HL-60/S4 (cell line): Measurements from ENCODE around the gene PRELID3B.

Experiments used
- in situ Hi-C: fragments of 300-500 bp; cut with MboI; formaldehyde crosslinking; loops from 2 replicates; pipeline ENCODE4 v1.14.3; 2022; ENCODE audit warnings: low sequenced_read_pairs

PRELID3B gene

GRCh38 chr20:58996226-58996611 is 46.4 kb downstream of the PRELID3B start:
- in situ Hi-C loops = no loop called here

DNA sequence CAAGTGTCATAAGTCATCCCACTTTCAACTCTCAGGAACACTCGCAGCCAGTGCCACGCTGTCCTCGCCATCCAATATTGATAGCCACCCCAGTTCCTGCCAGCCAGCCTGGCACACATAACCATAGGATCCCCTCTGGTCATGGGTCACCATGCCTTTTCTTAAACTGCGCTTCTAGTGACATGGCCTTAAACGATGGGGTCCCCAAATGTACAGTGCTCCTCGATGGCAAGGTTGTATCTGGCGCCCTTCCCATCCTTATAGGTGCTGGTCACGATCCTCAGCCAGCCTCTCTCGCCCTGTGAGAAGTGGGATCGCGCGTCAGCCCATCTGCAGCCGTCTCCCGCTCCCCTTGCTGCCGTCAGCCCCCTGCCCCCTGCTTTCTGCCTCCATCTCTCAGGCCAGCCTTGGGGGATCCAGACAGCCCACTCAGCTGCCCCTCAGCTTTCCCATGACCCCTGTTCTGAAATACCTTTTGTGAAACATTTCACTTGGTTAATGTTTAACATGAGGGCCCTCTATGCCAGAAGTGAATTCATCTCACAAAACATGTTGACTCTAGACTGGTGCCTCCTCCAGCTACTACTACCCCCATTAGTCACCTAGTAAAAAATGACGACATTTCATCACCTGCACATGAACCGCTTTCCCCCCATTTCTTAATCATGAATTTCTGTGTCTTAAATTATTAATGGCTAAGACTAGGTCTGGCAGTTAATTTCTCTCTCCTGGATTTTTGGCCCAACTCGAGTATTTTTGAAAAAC is 46.9 kb downstream of the PRELID3B start:
- in situ Hi-C loops = no loop called here

GRCh38 chr20:58994390-58995159 is 48.0 kb downstream of the PRELID3B start:
- in situ Hi-C loops = no loop called here

- in situ Hi-C loops = no loop called here
Measured at GRCh38 chr20:58993332-58994248, 49.0 kb downstream of the PRELID3B start.

GRCh38 chr20:58992911-58993310 is 49.7 kb downstream of the PRELID3B start:
- in situ Hi-C loops = no loop called here

- in situ Hi-C loops = no loop called here
Measured at GRCh38 chr20:58991715-58992114, 50.9 kb downstream of the PRELID3B start.

DNA sequence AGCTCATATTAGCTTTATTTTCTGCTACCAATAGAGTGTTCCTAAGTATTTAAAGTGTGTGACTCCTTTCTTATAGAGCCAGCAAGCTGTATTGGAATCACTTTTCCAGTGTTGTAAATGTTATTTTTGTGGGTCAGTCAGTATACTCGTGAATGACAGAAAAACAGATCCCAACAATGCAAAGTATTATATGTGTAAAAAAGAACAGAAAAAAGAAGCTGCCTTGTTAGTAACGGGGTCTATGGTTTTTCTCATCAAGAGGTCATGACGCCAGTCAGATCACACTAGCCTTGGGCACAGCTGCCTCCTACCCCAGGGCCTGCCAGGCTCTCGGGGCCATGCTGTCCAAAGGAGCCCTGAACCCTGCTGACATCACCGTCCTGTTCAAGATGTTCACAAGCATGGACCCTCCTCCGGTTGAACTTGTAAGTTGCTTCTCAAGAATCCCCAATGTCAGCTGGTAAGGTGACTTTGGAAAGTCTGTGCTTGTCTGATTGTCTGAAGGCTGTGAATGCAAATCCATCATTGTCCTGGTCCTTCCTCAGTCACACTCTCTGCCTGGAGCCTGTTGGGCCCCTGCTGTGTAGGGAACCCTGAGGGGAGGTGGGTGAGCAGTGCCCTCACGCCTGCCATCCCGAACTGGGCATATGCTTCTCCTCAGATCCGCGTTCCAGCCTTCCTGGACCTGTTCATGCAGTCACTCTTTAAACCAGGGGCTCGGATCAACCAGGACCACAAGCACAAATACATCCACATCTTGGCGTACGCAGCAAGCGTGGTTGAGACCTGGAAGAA is 51.7 kb downstream of the PRELID3B start:
- in situ Hi-C loops = no loop called here

- in situ Hi-C loops = no loop called here
Measured at GRCh38 chr20:58989196-58989595, 53.4 kb downstream of the PRELID3B start.

DNA sequence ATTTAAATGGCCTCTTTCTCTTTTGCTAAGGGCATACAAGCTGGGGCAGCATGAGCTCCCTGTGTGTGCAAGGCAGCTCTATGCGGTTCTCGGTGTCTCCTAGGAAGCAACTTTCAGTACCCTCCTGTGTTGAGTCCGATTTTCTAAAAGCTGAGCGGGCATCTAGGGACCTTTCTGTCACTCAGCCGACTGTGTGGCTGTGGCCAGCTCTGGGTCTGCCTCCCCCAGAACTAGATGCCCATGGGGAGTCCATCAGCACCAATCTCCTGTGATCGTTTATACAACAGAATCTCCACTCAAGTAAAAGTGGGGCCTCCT is 54.1 kb downstream of the PRELID3B start:
- in situ Hi-C loops = no loop called here

DNA sequence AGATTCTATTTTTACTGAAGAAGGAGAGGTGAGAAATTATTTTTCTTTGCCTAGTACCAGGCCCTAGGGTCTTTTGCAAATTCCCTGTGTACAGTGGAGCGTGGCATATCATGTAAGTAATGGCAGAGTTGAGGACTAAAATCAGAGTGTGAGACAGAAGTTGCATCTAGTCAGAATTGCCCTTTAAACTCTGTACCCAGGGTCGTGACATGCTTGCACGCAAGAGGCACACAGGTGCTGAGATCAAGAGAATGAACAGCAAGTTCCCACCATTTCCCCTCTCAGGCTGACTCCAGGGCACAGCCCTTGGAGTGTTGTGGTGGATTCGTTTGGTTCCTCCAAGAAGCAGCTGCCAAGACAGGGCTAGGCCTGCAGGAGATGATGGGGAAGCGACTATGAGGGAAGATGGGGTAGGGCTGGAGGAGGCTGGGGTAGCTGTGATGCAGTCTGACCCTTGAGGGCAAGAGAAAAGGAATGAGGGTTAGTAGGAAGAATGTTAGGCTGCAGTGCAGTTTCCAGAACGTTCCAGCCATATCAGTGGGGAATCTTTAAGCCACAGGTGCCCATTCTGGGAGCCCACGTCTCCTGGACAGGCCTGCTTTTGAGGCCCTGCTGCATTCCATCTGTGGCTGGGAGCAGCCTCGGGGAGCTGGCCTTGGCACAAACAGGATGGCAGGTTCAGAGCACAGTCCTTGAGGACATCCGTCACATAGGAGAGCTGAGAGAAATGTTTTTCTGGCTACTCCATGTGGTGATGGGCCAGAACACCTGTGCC is 54.6 kb downstream of the PRELID3B start:
- in situ Hi-C loops = no loop called here

- in situ Hi-C loops = no loop called here
Measured at GRCh38 chr20:58986968-58987517, 55.5 kb downstream of the PRELID3B start.

GRCh38 chr20:58986286-58986967 is 56.2 kb downstream of the PRELID3B start:
- in situ Hi-C loops = no loop called here

DNA sequence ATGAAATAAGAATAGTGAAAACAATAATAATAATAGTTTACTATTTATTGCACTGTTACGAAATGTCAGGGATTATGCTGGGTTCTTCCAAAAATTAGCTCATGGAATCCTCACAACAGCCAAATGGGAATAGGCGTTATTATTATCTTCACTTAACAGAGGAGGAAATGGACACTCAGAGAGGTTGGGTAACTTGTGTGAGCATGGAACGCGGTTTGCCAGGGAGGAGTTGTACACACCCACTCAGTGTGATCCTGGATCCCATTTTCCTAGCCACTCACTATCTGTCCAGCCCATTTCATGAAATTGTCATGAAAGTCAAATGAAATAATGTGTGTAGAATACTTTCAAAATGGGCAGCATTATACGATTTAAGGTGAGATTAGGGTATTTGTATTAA is 56.9 kb downstream of the PRELID3B start:
- in situ Hi-C loops = no loop called here

- in situ Hi-C loops = no loop called here
Measured at GRCh38 chr20:58984691-58985090, 57.9 kb downstream of the PRELID3B start.
